ENCODE results near the gene TCOF1. TPM values are rescaled to one million over a fixed set of nuclear protein-coding genes. Genes with fewer than 3 reads are reported as not detected.

The TCOF1 gene
- total RNA-seq, 1 donor from 2014 or later, result 47.5 TPM

GRCh38 chr5:150436141-150436680 is 78.7 kb downstream of the TCOF1 start:
- DNase-seq (ENCODE audit: low read depth) (peak; percentile 57), FAIRE-seq (no peak)
- H3K4me1 ChIP-seq (ENCODE audit: insufficient read depth, low read length), result peaks cover 3% of the 10 kb centered on the region
- H2AFZ ChIP-seq (ENCODE audit: low read depth, low read length), result peak overlapping the region; percentile 73
- TF ChIP-seq EZH2 (IDR thresholded peaks at IDR 0.05; ENCODE audit: insufficient read depth, low read length), result no peak
- peak; percentile 78 for TF ChIP-seq CTCF (IDR thresholded peaks at IDR 0.05; ENCODE audit: insufficient read depth, low read depth, low read length)
- H3K27ac ChIP-seq (ENCODE audit: low read depth, low read length), result no peak overlapping the region
- no peak overlapping the region for H3K4me3 Mint-ChIP-seq (ENCODE audit: unreplicated experiment)
- no peaks in the 10 kb centered on the region for H3K79me2 ChIP-seq (ENCODE audit: insufficient read depth, low read length)
- peaks cover 2% of the 10 kb centered on the region for H4K20me1 ChIP-seq (ENCODE audit: insufficient read depth, low read length)
- H3K27me3 Mint-ChIP-seq (ENCODE audit: low read depth, unreplicated experiment), result no peaks in the 10 kb centered on the region
- H3K36me3 Mint-ChIP-seq (ENCODE audit: low read depth, unreplicated experiment), result no peaks in the 10 kb centered on the region
- no peaks in the 10 kb centered on the region for H3K9me3 Mint-ChIP-seq (ENCODE audit: unreplicated experiment)
- no peak overlapping the region for H3K4me3 ChIP-seq (ENCODE audit: insufficient read depth, low read depth, low read length)
- peaks cover 6% of the 10 kb centered on the region for H3K4me1 Mint-ChIP-seq (ENCODE audit: low read depth, unreplicated experiment)
- H3K9ac ChIP-seq (ENCODE audit: low read length), result no peak overlapping the region
- H3K9me3 ChIP-seq (ENCODE audit: insufficient read depth, low read depth, low read length), result no peaks in the 10 kb centered on the region
- peak overlapping the region; percentile 38 for H3K4me2 ChIP-seq (ENCODE audit: low read length)
- H3K36me3 ChIP-seq (ENCODE audit: insufficient read depth, low read length), result no peaks in the 10 kb centered on the region
- H3K27ac Mint-ChIP-seq (ENCODE audit: unreplicated experiment), result peak overlapping the region; percentile 35
- no peaks in the 10 kb centered on the region for H3K27me3 ChIP-seq (ENCODE audit: insufficient read depth, low read length)

- Histone ChIP-seq H2AFZ (ENCODE audit: low read depth, low read length) (no peak overlapping the region), H3K4me3 (ENCODE audit: insufficient read depth, low read depth, low read length) (no peak overlapping the region), H3K27ac (ENCODE audit: low read depth, low read length) (no peak overlapping the region), H4K20me1 (ENCODE audit: insufficient read depth, low read length) (peaks cover 26% of the 10 kb centered on the region), H3K9me3 (ENCODE audit: insufficient read depth, low read depth, low read length) (no peaks in the 10 kb centered on the region), H3K27me3 (ENCODE audit: insufficient read depth, low read length) (no peaks in the 10 kb centered on the region), H3K79me2 (ENCODE audit: insufficient read depth, low read length) (no peaks in the 10 kb centered on the region), H3K36me3 (ENCODE audit: insufficient read depth, low read length) (peaks cover 9% of the 10 kb centered on the region), H3K9ac (ENCODE audit: low read length) (no peak overlapping the region), H3K4me2 (ENCODE audit: low read length) (no peak overlapping the region), H3K4me1 (ENCODE audit: insufficient read depth, low read length) (peaks cover 3% of the 10 kb centered on the region)
- peaks cover 8% of the 10 kb centered on the region for H3K36me3 Mint-ChIP-seq (ENCODE audit: low read depth, unreplicated experiment)
- H3K4me3 Mint-ChIP-seq (ENCODE audit: unreplicated experiment), result no peak overlapping the region
- H3K9me3 Mint-ChIP-seq (ENCODE audit: unreplicated experiment), result no peaks in the 10 kb centered on the region
- no peaks in the 10 kb centered on the region for H3K27me3 Mint-ChIP-seq (ENCODE audit: low read depth, unreplicated experiment)
- H3K27ac Mint-ChIP-seq (ENCODE audit: unreplicated experiment), result no peak overlapping the region
- TF ChIP-seq CTCF (IDR thresholded peaks at IDR 0.05; ENCODE audit: insufficient read depth, low read depth, low read length) (peak; percentile 38), EZH2 (IDR thresholded peaks at IDR 0.05; ENCODE audit: insufficient read depth, low read length) (no peak)
- DNase-seq (ENCODE audit: low read depth), result no peak
- H3K4me1 Mint-ChIP-seq (ENCODE audit: low read depth, unreplicated experiment), result peaks cover 14% of the 10 kb centered on the region
- no peak for FAIRE-seq
Observed at GRCh38 chr5:150438873-150439546, 81.5 kb downstream of the TCOF1 start.
